ENCODE results near the gene TMC4. TPM values are rescaled to one million over a fixed set of nuclear protein-coding genes. Genes with fewer than 3 reads are reported as not detected.
"Not testable (repeated sequence)": the region's sequence is repeated elsewhere in the genome, so short reads cannot be mapped to it uniquely, and the experiment has no call there.

The TMC4 gene
- total and polyA plus RNA-seq, 12 donors, result 0.48 to 18.2 (median 1.3) TPM

- H3K4me1 ChIP-seq (replicated peaks in 1 of 2), result no peaks in the 10 kb centered on the region
- H3K27ac ChIP-seq, result no peak overlapping the region
- WGBS, 4 donors, result 83 to 92% (median 86%) methylated on average over 7 to 10 of the region's 10 CpGs
- peaks cover 0 to 46% of the 10 kb centered on the region in 2 donors for H3K36me3 ChIP-seq (replicated peaks in 1 of 2)
- no peaks in the 10 kb centered on the region for H3K27me3 ChIP-seq
- intact Hi-C loops (cut with DNase I), result no loop called here
- H3K4me3 ChIP-seq, result no peak overlapping the region
- DNase-seq, result no peak
- H3K9me3 ChIP-seq (replicated peaks in 1 of 3), result no peaks in the 10 kb centered on the region
- no peak for TF ChIP-seq POLR2A (IDR thresholded peaks at IDR 0.05)
- no peak for TF ChIP-seq CTCF (IDR thresholded peaks at IDR 0.05)
Observed at GRCh38 chr19:54179262-54179852, 6.4 kb upstream of the TMC4 start.

- WGBS, 4 donors, result 61 to 82% (median 80%) methylated on average over 6 to 23 of the region's 23 CpGs
- no peak for DNase-seq
- intact Hi-C loops (cut with DNase I), result no loop called here
Observed at GRCh38 chr19:54178581-54179261, 5.8 kb upstream of the TMC4 start.

GRCh38 chr19:54173951-54174834 lies 1.2 kb upstream of the TMC4 start:
- intact Hi-C loops (cut with DNase I), result no loop called here
- no peak for TF ChIP-seq POLR2A (IDR thresholded peaks at IDR 0.05)
- no peaks in the 10 kb centered on the region for H3K9me3 ChIP-seq (replicated peaks in 1 of 3)
- H3K27me3 ChIP-seq, result no peaks in the 10 kb centered on the region
- WGBS, 4 donors, result 62 to 82% (median 74%) methylated on average over 17 to 25 of the region's 25 CpGs
- peaks cover 6 to 7% of the 10 kb centered on the region in 2 donors for H3K4me1 ChIP-seq (replicated peaks in 1 of 2)
- H3K4me3 ChIP-seq, result no peak overlapping the region
- DNase-seq, result no peak
- H3K36me3 ChIP-seq (replicated peaks in 1 of 2), result peaks cover 0 to 14% of the 10 kb centered on the region in 2 donors
- no peak overlapping the region for H3K27ac ChIP-seq

More at GRCh38 chr19:54178581-54179261, 5.8 kb upstream of the TMC4 start:
- no peaks in the 10 kb centered on the region for H3K9me3 ChIP-seq (replicated peaks in 1 of 3)
- no peaks in the 10 kb centered on the region for H3K4me1 ChIP-seq (replicated peaks in 1 of 2)
- no peaks in the 10 kb centered on the region for H3K27me3 ChIP-seq
- no peak overlapping the region for H3K4me3 ChIP-seq
- no peak for TF ChIP-seq CTCF (IDR thresholded peaks at IDR 0.05)
- H3K27ac ChIP-seq, result no peak overlapping the region
- H3K36me3 ChIP-seq (replicated peaks in 1 of 2), result peaks cover 0 to 44% of the 10 kb centered on the region in 2 donors

- H3K27me3 ChIP-seq, result no peaks in the 10 kb centered on the region
- H3K4me3 ChIP-seq, result no peak overlapping the region
- peaks cover 6 to 7% of the 10 kb centered on the region in 2 donors for H3K4me1 ChIP-seq (replicated peaks in 1 of 2)
- H3K27ac ChIP-seq, result no peak overlapping the region
- DNase-seq, result no peak
- intact Hi-C loops (cut with DNase I), result no loop called here
- TF ChIP-seq POLR2A (IDR thresholded peaks at IDR 0.05), result no peak
- no peak for TF ChIP-seq CTCF (IDR thresholded peaks at IDR 0.05)
- peaks cover 0 to 8% of the 10 kb centered on the region in 2 donors for H3K36me3 ChIP-seq (replicated peaks in 1 of 2)
- no peaks in the 10 kb centered on the region for H3K9me3 ChIP-seq (replicated peaks in 1 of 3)
- 31 to 70% (median 40%) methylated on average over 2 to 15 of the region's 15 CpGs for WGBS, 4 donors
Observed at GRCh38 chr19:54173359-54173699, 369 bp upstream of the TMC4 start.

GRCh38 chr19:54171736-54172431 lies 1.1 kb downstream of the TMC4 start:
- H3K4me1 ChIP-seq (replicated peaks in 1 of 2); H3K36me3 ChIP-seq (replicated peaks in 1 of 2); intact Hi-C loops (cut with DNase I); H3K9me3 ChIP-seq (replicated peaks in 1 of 3); DNase-seq; H3K4me3 ChIP-seq; H3K27ac ChIP-seq; H3K27me3 ChIP-seq: not testable (repeated sequence)
- 68 to 75% (median 72%) methylated on average over 13 to 18 of the region's 23 CpGs for WGBS, 4 donors

Measured in adrenal gland (tissue), 12 donors.